Measurements from ENCODE around the gene PPFIA1.

GRCh38 chr11:70290361-70291065 lies 20.0 kb downstream of the PPFIA1 start:
- TF ChIP-seq REST (IDR thresholded peaks at IDR 0.05; ENCODE audit: insufficient replicate concordance, low read depth), result no peak
- no peak for TF ChIP-seq POLR2AphosphoS5 (IDR thresholded peaks at IDR 0.05; ENCODE audit: low read depth)

Measured in HL-60 (cell line).